ENCODE data around the gene MYH9.
"Not testable (repeated sequence)": the region's sequence is repeated elsewhere in the genome, so short reads cannot be mapped to it uniquely, and the experiment has no call there.

MYH9 gene

GRCh38 chr22:36267058-36267457 lies 120.7 kb downstream of the MYH9 start:
- no peak for DNase-seq (ENCODE audit: low spot score)

DNA sequence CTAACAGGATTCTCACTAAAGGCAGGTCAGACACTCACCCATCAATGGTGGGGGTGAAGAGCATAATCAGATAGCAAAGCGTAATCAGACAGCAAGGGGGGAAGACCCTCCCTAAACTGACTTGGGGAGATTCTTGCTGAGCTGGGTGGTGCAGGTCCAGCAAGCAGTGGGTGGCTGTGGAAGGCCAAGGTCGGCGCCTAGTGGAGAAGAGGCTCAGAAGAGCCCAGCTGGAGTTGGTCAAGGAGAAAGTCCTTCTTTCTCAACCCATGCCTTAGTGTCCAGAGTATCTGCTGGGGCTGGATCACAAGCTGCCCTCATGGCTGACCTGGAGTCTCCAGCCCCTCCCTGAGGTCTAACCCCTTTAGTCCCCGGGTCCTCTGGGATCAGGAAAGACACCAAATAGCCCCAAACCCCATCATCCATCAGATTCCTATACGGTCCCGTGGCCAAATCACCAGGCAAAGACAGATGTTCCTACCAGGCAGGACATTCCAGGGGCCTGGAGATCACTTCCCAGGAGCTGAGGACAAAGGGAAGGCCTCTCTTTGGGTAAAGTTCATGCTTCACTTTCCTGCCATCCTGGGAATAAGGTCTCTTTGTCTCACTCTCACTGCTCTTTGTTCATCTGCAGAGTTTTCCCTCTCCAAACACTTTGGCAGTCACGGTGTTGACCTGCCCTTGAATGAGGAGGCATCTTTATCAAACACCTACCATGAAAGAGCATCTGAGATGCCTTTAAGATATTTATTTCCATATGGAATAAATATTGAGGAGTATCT lies 123.7 kb downstream of the MYH9 start:
- DNase-seq (ENCODE audit: low spot score): not testable (repeated sequence)

DNA sequence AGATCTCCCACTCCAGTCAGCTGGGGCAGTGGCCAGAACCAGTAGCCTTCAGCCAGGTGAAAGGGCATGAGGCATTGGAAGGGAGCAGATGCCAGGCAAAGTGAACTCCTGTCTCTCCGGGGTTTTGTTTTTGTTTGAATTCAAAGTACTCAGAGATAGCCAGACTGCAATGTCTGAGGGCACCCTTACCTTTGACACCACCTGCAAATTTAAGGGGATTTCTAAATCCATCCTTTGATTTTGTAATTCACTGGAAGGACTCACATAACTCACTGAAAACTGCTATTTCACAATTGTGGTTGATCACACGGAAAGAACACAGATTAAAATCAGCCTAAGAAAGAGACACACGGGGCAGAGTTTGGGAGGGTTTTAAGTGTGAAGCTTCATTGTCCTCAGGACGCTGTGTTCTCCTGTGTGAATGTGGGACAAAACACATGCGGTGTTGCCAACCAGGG lies 124.5 kb downstream of the MYH9 start:
- DNase-seq (ENCODE audit: low spot score): not testable (repeated sequence)

GRCh38 chr22:36262307-36262706 lies 125.5 kb downstream of the MYH9 start:
- DNase-seq (ENCODE audit: low spot score): not testable (repeated sequence)

GRCh38 chr22:36261675-36262074 lies 126.1 kb downstream of the MYH9 start:
- not testable (repeated sequence) for DNase-seq (ENCODE audit: low spot score)

DNA sequence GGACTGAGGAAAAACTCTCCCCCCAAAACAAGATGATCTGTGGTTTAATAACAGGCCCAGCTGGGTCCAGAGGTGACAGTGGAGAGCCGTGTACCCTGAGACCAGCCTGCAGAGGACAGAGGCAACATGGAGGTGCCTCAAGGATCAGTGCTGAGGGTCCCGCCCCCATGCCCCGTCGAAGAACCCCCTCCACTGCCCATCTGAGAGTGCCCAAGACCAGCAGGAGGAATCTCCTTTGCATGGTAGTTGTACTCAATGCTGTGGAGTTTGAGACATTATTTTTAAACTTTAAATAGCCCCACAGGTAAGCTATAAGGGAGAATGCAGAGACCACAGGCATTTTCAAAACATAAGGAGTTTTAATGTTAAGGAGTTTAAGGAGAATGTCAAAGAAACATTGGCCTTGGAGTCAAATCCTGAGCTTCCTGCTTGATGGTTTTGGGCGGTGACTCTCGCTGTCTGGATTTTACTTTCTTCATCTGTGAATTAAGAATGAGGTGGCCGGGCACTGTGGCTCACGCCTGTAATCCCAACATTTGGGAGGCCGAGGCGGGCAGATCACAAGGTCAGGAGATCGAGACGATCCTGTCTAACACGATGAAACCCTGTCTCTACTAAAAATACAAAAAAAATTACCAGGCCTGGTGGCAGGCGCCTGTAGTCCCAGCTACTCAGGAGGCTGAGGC lies 128.0 kb downstream of the MYH9 start:
- no peak for DNase-seq (ENCODE audit: low spot score)

GRCh38 chr22:36258701-36259614 lies 128.8 kb downstream of the MYH9 start:
- peak; percentile 53 for DNase-seq (ENCODE audit: low spot score)

DNA sequence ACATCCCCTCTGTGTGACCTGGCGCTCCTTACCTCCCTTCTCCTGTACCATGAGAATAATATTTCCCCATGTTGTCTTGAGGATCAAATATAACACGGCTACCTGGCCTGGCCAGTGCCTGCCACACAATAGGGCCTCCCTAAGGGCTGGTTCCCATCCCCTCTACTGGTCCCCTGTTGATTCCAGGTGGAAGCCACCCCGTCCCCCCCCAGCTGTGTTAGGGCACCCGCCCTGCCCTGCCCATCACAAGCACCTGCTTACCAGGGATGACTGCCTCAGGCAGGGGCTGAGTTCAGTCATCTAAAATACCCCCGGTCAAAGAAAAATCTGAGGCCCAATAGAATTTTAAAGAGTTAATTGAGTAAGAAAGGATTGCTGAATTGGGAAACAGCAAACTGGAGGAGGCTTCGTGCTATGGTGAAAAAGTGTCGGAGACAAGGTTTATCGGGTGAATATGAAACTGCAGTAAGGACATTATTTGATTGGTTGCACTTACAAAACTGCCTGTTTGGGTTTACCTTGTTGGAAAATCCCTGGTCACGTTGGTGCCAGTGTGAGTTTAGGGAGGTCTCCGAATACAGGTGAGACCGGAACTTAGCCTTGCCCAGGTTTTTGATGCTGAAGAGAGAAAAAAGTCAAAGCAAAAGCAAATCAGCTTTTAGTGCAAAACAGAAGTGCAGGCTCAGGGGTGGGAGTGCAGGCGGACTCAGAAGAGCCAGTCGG lies 129.7 kb downstream of the MYH9 start:
- DNase-seq (ENCODE audit: low spot score): no peak

DNA sequence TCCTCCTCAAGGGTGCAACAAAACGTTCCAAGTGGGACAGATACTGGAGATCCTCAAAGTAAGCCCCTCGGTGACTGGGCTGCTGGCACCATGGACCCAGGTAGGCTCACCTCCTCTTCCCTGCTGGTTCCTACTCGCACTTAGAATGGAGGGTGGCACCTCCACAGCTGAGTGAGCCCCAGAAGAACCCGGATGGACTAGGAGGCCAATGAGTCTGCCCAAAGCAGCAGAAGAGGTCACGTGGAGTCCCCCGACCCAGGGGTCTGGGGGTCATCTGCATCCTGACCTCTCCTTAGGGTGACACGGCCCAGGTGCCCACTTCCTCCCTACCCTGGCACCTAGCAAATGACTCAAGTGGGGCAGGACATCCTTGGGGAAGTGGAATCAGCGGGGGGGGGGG lies 130.5 kb downstream of the MYH9 start:
- no peak for DNase-seq (ENCODE audit: low spot score)

DNA sequence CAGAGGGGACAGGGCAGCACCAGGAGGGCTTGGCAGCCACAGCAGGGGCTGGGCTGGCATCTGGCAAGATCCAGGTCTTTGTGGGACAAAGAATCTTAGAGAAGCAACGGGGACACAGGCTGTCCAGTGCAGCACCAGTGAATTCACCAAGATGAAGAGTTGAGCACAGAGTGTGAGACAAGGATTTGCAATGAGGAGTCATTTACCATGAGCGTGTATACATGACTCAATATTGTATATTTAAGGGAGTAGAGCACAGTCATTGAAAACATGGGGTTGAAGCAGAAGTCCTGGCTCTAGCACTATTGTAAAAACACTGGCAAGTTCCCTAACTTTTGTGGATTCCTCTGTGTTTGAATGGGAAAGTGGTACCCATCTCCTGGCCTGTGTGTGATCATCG lies 131.3 kb downstream of the MYH9 start:
- DNase-seq (ENCODE audit: low spot score): no peak

DNA sequence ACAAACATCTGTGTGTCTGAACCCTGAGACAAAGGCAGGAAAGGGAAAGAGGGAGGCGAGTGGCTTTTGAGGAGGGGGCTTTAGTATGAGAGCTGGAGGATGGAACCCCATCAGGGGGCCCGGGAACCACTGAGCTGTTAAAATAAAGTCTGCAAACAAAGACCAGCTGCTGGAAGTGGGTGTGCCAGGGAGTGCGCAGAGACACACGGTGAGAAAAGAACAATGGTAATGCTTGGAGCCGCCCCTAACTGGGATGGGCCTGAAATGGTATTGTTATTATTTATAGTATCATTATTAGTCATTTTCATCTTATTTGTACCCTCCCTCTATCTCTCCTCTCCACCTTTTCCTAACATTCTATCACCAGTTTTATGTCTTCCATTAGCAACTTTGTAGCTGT lies 132.2 kb downstream of the MYH9 start:
- DNase-seq (ENCODE audit: low spot score): not testable (repeated sequence)

GRCh38 chr22:36253523-36254490 lies 134.0 kb downstream of the MYH9 start:
- DNase-seq (ENCODE audit: low spot score): peak; percentile 59

- peak; percentile 69 for DNase-seq (ENCODE audit: low spot score)
These were observed 134.8 kb downstream of the MYH9 start, which contains the start of gene APOL1 for GRCh38 chr22:36252754-36253522. APOL1 (plus strand) TSS chr22:36253133; CDS start chr22:36254956, 1,823 bp downstream.

- DNase-seq (ENCODE audit: low spot score): not testable (repeated sequence)
These were observed 135.7 kb downstream of the MYH9 start for GRCh38 chr22:36251979-36252608.

GRCh38 chr22:36250292-36250960 lies 137.3 kb downstream of the MYH9 start:
- not testable (repeated sequence) for DNase-seq (ENCODE audit: low spot score)

DNA sequence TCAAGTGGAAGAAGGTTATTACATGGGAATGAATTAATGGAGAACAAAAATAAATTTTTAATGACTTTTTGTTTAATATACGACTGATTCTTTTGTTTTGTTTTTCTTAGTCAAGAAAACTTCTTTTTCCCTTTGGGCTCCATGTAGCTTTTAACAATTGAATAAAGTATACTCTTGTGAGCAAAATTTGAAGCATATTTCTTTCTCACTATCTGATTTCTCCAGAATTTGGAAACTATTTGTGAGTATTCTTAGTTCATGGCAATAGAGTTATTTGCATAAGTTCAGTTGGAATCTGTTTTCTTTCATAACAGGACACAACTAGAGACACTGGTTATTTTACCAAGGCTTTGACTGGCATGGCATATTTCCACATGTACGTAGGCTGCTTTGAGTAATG lies 138.6 kb downstream of the MYH9 start:
- DNase-seq (ENCODE audit: low spot score): no peak

DNA sequence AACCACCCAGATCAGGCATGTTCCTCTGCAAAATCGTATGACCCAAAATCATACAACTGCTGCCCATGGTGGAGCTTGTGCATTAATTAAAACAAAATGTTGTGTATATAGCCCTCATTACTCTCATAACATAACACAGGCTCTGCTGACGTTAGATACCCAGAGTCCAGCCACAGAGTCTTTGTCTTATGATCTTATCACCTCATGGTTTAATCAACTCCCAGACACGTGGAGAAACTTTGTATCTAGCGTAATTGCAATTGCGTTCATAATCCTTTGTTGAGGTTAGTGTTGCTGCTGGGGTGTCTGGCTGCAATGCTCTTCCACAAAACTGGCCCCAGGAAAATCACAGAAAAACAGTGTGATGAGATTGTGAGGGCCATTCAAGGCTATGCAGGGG lies 139.8 kb downstream of the MYH9 start:
- no peak for DNase-seq (ENCODE audit: low spot score)

DNA sequence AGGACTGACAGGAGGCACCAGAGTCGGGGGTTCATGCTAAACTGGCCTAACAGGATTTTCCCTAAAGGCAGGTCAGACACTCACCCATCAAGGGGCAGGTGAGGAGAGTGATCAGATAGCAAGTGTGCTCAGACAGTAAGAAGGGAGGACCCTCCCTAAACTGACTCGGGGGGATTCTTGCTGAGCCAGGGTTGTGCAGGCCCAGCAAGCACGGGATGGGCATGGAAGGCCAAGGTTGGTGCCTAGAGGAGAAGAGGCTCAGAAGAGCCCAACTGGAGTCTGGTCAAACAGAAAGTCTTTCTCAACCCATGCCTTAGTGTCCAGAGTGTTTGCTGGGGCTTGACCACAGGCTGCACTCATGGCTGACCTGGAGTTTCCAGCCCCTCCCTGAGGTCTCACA lies 141.0 kb downstream of the MYH9 start:
- no peak for DNase-seq (ENCODE audit: low spot score)

All from CD4-positive, alpha-beta T cell treated with Interleukin-2 at 100 ng/mL for 4 hours (primary cell).